Fibroblast of skin of left quadriceps (primary cell): ENCODE data around the gene EBI3.
"Not testable (repeated sequence)": the region's sequence is repeated elsewhere in the genome, so short reads cannot be mapped to it uniquely, and the experiment has no call there.

Experiments
- DNase-seq, 2 experiments: peaks; one replicate each; pipeline ENCODE4 v3.0.0-alpha.2; 2013; ENCODE audit warnings: low read depth in 2 of 2

EBI3 gene

DNA sequence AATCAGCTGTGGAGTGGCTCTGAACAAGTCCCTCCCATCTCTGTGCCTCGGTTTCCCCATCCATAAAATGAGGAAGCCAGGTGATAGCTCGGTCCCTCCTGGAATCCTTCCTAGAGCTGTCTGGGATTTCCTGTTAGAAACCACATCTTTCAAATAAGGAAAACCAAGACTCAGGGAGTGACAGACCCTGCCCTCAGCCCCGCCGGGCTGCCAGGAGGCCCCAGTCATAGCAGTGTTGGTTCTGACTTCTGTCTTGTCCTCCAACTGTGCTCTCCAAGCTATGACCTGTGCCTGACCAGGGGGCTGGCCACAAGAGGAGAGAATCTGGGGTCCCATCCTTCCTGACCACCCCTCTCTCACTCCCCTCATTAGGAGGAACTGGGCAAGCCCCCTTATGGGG lies 48.7 kb downstream of the EBI3 start:
- DNase-seq, result no peak

DNA sequence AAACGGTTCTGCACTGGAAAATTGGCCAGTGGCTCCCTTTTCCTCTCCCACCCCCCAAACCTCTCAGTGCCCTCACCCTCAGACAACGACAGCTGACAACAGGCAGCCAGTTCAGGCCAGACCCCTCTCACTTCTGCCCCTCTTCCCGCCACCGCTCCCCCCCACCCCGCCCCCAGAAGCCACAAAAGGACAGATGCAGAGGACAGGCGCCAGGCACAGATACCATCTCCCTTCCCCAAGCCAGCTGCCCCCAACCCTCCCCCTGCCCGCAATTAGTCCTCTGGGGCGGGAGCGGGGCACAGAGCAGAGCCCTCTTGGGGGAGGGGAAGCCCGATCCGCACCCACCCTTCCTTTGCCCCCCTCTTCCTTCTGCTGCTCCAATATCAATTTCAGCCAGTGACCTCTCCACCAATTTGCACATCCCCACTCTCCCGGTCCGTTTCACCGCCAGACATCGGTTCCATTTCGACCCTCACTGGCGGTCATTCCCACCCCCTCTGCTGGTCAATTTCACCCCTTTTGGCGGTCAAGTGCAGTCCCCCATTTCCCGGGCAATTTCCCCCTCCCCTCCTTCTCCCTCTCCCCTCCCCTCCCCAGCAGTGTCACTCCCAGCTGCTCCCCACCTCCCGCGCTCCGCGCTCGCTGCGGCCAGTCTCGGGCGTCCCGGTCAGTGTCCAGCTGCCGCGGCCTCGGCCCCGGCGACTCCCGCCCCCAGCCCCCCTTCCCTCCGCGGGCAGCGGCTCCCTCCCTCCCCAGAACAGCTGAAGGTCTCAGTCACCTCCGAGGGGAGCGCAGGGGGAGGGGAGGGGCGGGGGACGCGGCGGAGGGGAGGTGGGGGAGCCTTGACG lies 49.3 kb downstream of the EBI3 start, which contains the start of gene SHD:
Gene SHD, plus strand, starts transcription at position 848 of the 848 bp plus-strand sequence. CDS start 798 bp downstream, outside the sequence.
- no peak for DNase-seq

DNA sequence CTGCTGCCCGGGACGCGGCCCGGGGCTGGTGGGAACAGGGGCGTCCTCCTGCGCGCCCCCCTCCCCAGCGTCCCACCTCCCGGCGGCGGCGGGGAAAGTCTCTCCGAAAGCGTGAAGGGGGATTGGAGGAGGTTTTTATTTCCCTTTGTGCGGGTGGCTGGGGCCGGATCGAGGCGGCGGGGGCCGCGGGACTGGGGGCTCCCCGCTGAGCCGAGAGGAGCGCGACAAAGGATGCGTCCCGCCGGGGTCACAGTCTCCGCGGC lies 49.9 kb downstream of the EBI3 start:
- DNase-seq, result no peak

- no peak for DNase-seq
Observed at GRCh38 chr19:4279530-4280422, 50.5 kb downstream of the EBI3 start.

DNA sequence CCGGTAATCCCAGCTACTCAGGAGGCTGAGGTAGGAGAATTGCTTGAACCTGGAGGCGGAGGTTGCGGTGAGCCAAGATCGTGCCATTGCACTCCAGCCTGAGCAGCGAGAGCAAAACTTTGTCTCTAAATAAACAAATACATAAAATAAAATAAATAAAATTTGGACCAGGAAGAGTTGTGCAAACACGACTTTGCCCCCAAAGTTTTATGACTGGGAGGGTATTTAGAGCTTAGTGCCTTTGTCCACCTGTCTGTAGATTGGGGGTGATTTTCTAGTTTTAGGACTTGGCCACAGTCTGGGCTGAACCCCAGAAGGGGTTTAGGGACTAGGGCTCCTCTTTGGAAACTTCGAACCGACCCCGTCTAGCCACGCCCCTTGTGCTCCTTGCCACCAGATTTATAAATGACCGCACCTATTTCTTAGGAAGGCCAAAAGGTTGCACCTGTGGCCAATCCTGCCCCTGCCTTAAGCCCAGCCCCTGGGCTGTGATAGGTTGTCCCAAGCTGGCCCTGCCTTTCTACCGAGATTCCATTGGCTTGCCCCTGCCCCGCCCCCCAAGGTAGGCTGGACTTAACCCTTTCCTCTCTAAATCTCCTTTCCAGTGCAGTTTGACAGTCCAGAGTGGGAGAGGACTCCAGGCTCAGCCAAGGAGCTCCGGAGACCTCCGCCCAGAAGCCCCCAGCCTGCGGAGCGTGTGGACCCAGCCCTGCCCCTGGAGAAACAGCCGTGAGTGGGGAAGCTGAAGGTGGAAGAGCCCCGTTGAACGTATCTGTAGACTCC lies 55.0 kb downstream of the EBI3 start:
- no peak for DNase-seq

DNA sequence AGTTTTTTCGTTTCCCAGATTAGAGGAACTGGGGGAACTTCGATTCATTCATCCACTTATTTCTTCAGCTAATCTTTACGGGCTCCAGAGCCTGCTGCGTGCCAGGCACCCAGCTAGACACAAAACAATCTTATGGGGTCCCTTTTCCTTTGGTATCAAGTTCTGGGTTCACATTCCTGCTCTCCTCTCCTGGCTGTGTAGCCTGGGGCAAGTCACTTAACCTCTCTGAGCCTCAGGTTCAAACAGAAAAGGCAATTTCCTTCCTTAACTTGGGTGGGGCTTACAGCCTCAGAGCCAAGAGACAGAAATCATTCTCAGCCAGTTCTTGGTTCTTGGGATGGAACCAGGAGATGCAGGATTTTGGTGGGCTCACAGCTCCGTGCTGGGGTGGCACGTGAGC lies 55.7 kb downstream of the EBI3 start:
- DNase-seq, result no peak

GRCh38 chr19:4286141-4286540 lies 56.8 kb downstream of the EBI3 start:
- DNase-seq, result not testable (repeated sequence)
